GM20000 (cell line): ENCODE measurements around the gene SNRPN.
"Not testable (repeated sequence)": the region's sequence is repeated elsewhere in the genome, so short reads cannot be mapped to it uniquely, and the experiment has no call there.

ENCODE experiments used
- DNase-seq: peaks from one replicate; pipeline ENCODE4 v3.0.0; 2012; ENCODE audit warnings: low spot score
- TF ChIP-seq, protein P1 (sequence below): IDR thresholded peaks from 2 replicates; pipeline ENCODE4 v1.5.1; 2012; ENCODE audit warnings: mild to moderate bottlenecking, control low read depth; ENCODE audit errors: extremely low read depth, missing control alignments

The SNRPN gene

DNA sequence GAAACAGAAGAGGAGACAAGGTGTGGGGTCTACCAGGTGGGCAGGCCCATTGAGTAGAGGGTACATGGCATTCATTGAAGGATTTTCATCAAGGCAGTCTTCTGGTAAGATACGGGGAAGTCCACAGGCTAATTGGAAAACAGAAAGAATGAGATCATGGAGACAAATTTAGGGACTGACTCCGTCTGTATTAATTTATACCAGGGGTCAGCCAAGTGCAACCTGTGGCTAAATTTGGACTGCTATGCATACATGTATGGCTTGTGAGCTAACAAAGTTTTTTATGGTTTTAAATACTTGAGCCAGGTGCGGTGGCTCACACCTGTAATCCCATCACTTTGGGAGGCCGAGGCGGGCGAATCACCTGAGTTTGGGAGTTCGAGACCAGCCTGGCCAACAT is 21.1 kb upstream of the SNRPN start:
- DNase-seq = no peak
- TF ChIP-seq, protein P1, sequence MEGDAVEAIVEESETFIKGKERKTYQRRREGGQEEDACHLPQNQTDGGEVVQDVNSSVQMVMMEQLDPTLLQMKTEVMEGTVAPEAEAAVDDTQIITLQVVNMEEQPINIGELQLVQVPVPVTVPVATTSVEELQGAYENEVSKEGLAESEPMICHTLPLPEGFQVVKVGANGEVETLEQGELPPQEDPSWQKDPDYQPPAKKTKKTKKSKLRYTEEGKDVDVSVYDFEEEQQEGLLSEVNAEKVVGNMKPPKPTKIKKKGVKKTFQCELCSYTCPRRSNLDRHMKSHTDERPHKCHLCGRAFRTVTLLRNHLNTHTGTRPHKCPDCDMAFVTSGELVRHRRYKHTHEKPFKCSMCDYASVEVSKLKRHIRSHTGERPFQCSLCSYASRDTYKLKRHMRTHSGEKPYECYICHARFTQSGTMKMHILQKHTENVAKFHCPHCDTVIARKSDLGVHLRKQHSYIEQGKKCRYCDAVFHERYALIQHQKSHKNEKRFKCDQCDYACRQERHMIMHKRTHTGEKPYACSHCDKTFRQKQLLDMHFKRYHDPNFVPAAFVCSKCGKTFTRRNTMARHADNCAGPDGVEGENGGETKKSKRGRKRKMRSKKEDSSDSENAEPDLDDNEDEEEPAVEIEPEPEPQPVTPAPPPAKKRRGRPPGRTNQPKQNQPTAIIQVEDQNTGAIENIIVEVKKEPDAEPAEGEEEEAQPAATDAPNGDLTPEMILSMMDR = no peak

DNA sequence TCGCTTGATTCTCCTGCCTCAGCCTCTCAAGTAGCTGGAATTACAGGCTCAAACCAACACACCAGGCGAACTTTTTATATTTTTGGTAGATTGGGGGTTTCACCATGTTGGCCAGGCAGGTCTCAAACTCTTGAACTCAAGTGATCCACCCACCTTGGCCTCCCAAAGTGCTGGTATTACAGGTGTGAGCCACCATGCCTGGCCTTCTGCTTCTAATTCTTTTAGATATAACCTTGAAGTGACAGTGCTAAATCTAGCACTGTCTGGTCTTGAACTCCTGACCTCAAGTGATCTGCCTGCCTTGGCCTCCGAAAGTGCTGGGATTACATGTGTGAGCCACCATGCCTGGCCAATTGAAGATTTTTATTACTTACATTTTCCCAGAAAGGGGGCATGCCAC is 16.6 kb upstream of the SNRPN start:
- not testable (repeated sequence) for DNase-seq

DNA sequence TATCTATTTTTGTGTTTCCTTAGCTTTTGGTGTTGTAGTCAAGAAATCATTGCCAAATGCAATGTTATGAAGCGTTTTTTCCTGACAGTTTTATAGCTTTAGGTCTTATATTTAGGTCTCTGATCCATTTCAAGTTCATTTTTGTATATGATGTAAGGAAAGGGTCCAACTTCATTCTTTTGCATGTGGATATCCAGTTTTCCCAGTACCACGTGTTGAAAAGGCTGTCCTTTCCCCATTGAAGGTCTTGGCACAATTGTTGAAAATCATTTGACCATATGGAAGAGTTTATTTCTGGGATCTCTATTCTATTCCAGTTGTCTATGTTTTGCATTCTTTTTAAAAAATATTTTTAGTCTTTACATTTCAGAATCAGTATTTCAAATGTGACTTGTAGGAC is 14.6 kb upstream of the SNRPN start:
- no peak for DNase-seq
- TF ChIP-seq, protein P1 = no peak

DNA sequence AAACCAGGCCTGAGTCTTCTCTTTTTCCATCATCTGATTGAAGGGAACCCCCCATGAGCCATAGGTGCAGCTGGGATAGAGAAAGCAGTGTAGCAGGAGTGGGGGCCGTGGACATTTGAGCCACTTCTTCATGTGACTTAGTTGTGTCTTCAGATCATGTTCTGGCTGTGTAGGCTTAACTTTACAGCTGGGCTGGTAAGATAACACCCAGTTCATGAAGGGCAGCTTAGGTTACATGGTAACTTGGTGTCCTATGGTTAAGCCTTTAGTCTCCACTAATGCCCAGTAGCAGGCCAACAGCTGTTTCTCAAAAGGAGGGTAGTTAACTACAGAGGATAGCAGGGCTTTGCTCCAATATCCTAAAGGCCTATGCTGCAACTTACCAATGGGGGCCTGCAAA is 11.4 kb upstream of the SNRPN start:
- TF ChIP-seq, protein P1 = no peak
- DNase-seq = no peak

DNA sequence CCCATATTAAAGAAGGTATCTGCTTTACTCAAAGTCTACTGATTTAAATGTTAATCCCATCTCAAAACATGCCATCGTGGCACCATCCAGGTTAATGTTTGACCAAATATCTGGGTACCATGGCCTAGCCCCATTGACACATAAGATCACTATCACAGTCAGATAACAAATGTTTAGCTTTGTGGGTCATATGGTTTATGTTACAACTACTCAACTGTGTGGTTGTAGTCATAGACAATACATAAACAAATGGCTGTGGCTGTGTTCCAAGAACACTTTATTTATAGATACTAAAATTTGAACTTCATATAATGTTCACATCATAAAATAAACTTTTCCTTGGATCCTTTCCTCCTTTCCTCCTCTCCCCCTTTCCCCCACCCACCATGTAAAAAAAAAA is 9.8 kb upstream of the SNRPN start:
- no peak for DNase-seq

DNA sequence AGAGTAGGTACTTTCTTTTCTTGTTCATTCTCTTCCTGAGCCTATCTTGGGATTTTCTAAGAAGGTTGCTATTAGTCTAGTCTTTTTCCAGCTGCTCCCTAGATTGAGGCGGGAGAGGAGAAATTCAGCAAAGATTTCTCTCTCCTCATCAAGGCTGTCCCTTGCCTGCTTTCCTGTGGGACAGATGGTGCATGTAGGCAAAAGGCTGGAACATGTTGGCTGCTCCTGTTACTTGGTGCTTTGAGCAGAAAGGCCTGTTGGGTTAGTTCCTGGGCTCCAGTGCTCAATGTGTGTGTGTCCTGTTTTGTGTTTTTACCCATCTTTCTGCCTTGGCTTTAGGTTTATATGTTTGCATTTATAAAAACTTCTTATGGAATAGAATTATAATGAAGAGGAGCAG is 9.1 kb upstream of the SNRPN start:
- no peak for DNase-seq
- TF ChIP-seq, protein P1 = no peak

More for the DNA sequence above, 9.8 kb upstream of the SNRPN start:
- TF ChIP-seq, protein P1 = no peak

DNA sequence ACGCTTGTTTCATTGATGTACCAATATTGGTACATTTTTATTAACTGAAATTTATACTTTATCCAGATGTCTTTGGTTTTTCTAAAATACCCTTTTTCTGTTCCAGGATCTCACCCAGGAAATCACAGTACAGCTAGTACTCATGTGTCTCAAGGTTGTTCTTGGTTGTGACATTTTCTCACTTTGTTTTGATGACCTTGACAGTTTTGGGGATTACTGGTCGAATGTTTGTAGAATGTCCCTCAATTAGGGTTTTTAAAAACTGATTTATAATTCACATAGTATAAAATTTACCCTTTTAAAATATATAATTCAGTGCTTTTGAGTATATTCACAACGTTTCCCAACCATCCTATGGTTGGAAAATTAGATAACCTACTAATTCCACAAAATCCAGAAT is 6.3 kb upstream of the SNRPN start:
- DNase-seq = no peak
- TF ChIP-seq, protein P1 = no peak

DNA sequence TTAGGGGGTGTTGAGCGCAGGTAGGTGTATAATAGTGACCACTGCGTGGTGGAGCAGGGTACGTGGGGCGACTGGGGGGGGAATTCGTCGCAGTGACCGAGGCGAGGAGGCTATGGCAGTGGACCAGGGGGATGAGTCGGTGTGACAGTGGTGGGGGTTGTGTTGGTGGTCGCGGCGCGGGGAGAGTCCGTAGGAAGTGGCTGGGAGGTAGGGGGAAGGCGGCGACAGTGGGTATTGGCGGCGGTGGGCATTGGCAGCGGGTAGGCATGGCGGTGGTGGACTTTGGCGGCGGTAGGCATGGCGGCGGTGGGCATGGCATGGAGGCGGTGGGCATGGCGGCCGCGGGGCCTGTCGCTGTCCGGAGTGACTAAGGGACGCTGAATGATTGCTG is 739 bp downstream of the SNRPN start:
- DNase-seq = peak; percentile 13

More for the DNA sequence above, 739 bp downstream of the SNRPN start:
- TF ChIP-seq, protein P1 = no peak
